GM19035 (cell line): ENCODE results near the gene IFT122.
A peak's percentile ranks its signal among the peaks of the same experiment; 100 is the strongest.
"Not testable (repeated sequence)": the region's sequence is repeated elsewhere in the genome, so short reads cannot be mapped to it uniquely, and the experiment has no call there.

Source experiments
- ATAC-seq: cut with Tn5 transposase; IDR thresholded peaks from one replicate; pipeline ENCODE4 v1.9.1; 2021; ENCODE audit not compliant: unreplicated experiment

IFT122 gene

GRCh38 chr3:129515108-129515820 lies 75.2 kb downstream of the IFT122 start:
- not testable (repeated sequence) for ATAC-seq

GRCh38 chr3:129515821-129516432 lies 75.9 kb downstream of the IFT122 start:
- ATAC-seq, result not testable (repeated sequence)

- ATAC-seq, result no peak
Measured at GRCh38 chr3:129517516-129517915, 77.5 kb downstream of the IFT122 start.

- ATAC-seq, result no peak
Measured at GRCh38 chr3:129518038-129518561, 78.1 kb downstream of the IFT122 start.

GRCh38 chr3:129518581-129518980 lies 78.6 kb downstream of the IFT122 start:
- ATAC-seq, result no peak

- no peak for ATAC-seq
Measured at GRCh38 chr3:129519449-129519848, 79.4 kb downstream of the IFT122 start.

GRCh38 chr3:129519896-129520715 lies 80.1 kb downstream of the IFT122 start:
- no peak for ATAC-seq

- ATAC-seq, result no peak
Measured at GRCh38 chr3:129520960-129521359, 80.9 kb downstream of the IFT122 start.

- ATAC-seq, result no peak
Measured at GRCh38 chr3:129521611-129522010, 81.6 kb downstream of the IFT122 start.

- no peak for ATAC-seq
Measured at GRCh38 chr3:129522953-129523352, 82.9 kb downstream of the IFT122 start.

GRCh38 chr3:129524081-129524480 lies 84.1 kb downstream of the IFT122 start:
- no peak for ATAC-seq

GRCh38 chr3:129525341-129525968 lies 85.4 kb downstream of the IFT122 start:
- ATAC-seq, result no peak

GRCh38 chr3:129526121-129526900 lies 86.3 kb downstream of the IFT122 start:
- ATAC-seq, result peak; percentile 80

- ATAC-seq, result no peak
Measured at GRCh38 chr3:129527262-129527661, 87.2 kb downstream of the IFT122 start.

- no peak for ATAC-seq
Measured at GRCh38 chr3:129528589-129529100, 88.6 kb downstream of the IFT122 start, which contains the start of gene RHO. Gene RHO (plus strand): TSS chr3:129528639. CDS start chr3:129528734, 95 bp downstream.

- ATAC-seq, result no peak
Measured at GRCh38 chr3:129529436-129530210, 89.6 kb downstream of the IFT122 start.

- ATAC-seq, result no peak
Measured at GRCh38 chr3:129530251-129530791, 90.3 kb downstream of the IFT122 start.

- no peak for ATAC-seq
Measured at GRCh38 chr3:129530821-129531220, 90.8 kb downstream of the IFT122 start.

- no peak for ATAC-seq
Measured at GRCh38 chr3:129531699-129532098, 91.7 kb downstream of the IFT122 start.
